ENCODE data around the gene MT4.
"Not testable (repeated sequence)": the region's sequence is repeated elsewhere in the genome, so short reads cannot be mapped to it uniquely, and the experiment has no call there.

The MT4 gene

GRCh38 chr16:56559109-56559508, 5.8 kb upstream of the MT4 start:
- DNase-seq, result no peak

- DNase-seq, result no peak
Observed at GRCh38 chr16:56560447-56560846, 4.4 kb upstream of the MT4 start.

- DNase-seq, result no peak
Observed at GRCh38 chr16:56561126-56561525, 3.7 kb upstream of the MT4 start.

- DNase-seq, result no peak
Observed at GRCh38 chr16:56569971-56570370, 5.1 kb downstream of the MT4 start.

- DNase-seq, result no peak
Observed at GRCh38 chr16:56571525-56571924, 6.7 kb downstream of the MT4 start.

GRCh38 chr16:56574625-56575024, 9.8 kb downstream of the MT4 start:
- DNase-seq, result no peak

GRCh38 chr16:56576585-56577299, 11.9 kb downstream of the MT4 start:
- DNase-seq, result no peak

- no peak for DNase-seq
Observed at GRCh38 chr16:56577300-56577625, 12.4 kb downstream of the MT4 start.

GRCh38 chr16:56580391-56581048, 15.6 kb downstream of the MT4 start:
- DNase-seq, result no peak

- DNase-seq, result not testable (repeated sequence)
Observed at GRCh38 chr16:56582911-56583310, 18.0 kb downstream of the MT4 start.

- no peak for DNase-seq
Observed at GRCh38 chr16:56583351-56584168, 18.7 kb downstream of the MT4 start.

- DNase-seq, result no peak
Observed at GRCh38 chr16:56584276-56584675, 19.4 kb downstream of the MT4 start.

- DNase-seq, result no peak
Observed at GRCh38 chr16:56588781-56589140, 23.9 kb downstream of the MT4 start.

- DNase-seq, result peak; percentile 39
Observed at GRCh38 chr16:56589141-56590039, 24.5 kb downstream of the MT4 start, which contains the start of gene MT3. Gene MT3 (plus strand): TSS chr16:56589528. CDS start chr16:56589591, 63 bp downstream.

GRCh38 chr16:56591377-56592060, 26.6 kb downstream of the MT4 start:
- DNase-seq, result no peak

- DNase-seq, result no peak
Observed at GRCh38 chr16:56593573-56594291, 28.9 kb downstream of the MT4 start.

- DNase-seq, result no peak
Observed at GRCh38 chr16:56594292-56594619, 29.4 kb downstream of the MT4 start.

GRCh38 chr16:56600398-56600999, 35.6 kb downstream of the MT4 start:
- peak; percentile 16 for DNase-seq

- no peak for DNase-seq
Observed at GRCh38 chr16:56601325-56601724, 36.5 kb downstream of the MT4 start.

- peak; percentile 9 for DNase-seq
Observed at GRCh38 chr16:56603589-56603988, 38.7 kb downstream of the MT4 start.

- DNase-seq, result no peak
Observed at GRCh38 chr16:56604966-56605365, 40.1 kb downstream of the MT4 start.
